ENCODE data around the gene RAB36.

RAB36 gene

DNA sequence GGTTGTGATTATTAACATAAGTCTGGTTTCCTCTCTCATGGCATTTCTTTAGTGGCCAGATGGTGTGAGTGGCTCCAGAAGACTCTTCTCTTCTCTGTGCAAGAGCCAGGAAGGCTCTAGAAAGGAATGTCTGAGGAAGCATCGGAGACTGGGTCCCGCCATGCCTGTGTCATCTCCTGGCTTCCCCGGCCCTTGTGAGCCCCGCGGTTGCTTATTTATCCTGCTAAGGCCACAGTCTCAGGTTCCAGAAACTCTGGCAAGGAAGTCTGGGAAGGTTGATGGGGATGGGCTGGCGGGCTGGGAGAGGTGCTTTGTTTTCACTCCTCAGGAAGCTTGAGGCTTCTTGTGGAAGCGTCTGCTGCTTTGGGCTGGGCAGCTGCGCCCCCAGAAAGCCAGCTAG is 53.9 kb downstream of the RAB36 start:
- TF ChIP-seq, protein P1, sequence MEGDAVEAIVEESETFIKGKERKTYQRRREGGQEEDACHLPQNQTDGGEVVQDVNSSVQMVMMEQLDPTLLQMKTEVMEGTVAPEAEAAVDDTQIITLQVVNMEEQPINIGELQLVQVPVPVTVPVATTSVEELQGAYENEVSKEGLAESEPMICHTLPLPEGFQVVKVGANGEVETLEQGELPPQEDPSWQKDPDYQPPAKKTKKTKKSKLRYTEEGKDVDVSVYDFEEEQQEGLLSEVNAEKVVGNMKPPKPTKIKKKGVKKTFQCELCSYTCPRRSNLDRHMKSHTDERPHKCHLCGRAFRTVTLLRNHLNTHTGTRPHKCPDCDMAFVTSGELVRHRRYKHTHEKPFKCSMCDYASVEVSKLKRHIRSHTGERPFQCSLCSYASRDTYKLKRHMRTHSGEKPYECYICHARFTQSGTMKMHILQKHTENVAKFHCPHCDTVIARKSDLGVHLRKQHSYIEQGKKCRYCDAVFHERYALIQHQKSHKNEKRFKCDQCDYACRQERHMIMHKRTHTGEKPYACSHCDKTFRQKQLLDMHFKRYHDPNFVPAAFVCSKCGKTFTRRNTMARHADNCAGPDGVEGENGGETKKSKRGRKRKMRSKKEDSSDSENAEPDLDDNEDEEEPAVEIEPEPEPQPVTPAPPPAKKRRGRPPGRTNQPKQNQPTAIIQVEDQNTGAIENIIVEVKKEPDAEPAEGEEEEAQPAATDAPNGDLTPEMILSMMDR (IDR thresholded peaks at IDR 0.05; ENCODE audit: low read length, missing control alignments): no peak
- DNase-seq (ENCODE audit: low read depth): no peak

DNA sequence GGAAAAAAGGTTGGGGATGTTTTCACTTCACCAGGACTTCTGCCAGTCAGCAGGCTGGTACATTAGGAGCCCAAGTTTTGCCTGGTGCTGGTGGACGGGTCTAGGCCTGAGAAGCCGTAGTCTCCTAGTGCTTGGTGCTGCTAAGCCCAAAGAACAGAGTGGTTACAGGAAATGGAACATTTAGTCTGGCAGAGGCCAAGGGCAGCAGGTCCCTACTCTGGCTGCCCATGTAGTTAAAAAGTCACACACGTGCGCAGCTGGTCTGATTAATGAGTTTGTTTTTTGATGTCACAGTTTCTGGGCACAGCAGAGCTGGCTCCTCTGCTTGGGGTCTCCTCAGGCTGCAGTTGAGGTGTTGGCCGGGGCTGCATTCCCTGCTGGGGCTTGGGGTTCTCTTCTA is 55.6 kb downstream of the RAB36 start:
- DNase-seq (ENCODE audit: low read depth): no peak
- TF ChIP-seq, protein P1 (IDR thresholded peaks at IDR 0.05; ENCODE audit: low read length, missing control alignments): no peak
- H3K4me3 ChIP-seq (replicated peaks; ENCODE audit: low read depth, low read length): no peak overlapping the region

More for the DNA sequence above, 53.9 kb downstream of the RAB36 start:
- no peak overlapping the region for H3K4me3 ChIP-seq (replicated peaks; ENCODE audit: low read depth, low read length)

DNA sequence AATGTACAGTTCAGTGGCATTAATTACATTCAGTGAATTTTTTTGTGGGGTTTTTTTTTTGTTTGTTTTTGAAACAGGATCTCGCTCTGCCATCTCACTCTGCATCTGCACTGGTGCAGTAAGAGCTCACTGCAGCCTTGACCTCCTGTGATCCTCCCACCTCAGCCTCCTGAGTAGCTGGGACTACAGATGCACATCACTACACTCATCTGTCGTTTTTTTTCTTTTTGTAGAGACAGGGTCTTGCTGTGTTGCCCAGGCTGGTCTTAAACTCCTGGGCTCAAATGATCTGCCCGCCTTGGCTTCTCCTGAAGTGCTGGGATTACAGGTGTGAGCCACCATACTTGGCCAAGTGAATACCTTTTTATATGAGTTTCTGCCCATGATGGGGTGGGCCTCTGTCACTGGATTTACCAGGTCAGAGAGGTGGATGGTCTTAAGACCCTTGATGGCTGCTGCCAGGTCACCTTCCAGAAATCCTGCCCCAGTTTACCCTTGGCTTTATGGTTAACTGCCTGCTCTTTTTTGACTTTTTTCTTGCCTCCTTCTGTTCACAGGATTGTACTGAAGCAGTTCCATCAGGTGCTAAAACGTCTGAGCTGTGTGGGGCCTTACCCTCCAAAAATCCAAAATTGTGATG is 57.7 kb downstream of the RAB36 start:
- H3K4me3 ChIP-seq (replicated peaks; ENCODE audit: low read depth, low read length): no peak overlapping the region
- TF ChIP-seq, protein P1 (IDR thresholded peaks at IDR 0.05; ENCODE audit: low read length, missing control alignments): no peak
- DNase-seq (ENCODE audit: low read depth): no peak

DNA sequence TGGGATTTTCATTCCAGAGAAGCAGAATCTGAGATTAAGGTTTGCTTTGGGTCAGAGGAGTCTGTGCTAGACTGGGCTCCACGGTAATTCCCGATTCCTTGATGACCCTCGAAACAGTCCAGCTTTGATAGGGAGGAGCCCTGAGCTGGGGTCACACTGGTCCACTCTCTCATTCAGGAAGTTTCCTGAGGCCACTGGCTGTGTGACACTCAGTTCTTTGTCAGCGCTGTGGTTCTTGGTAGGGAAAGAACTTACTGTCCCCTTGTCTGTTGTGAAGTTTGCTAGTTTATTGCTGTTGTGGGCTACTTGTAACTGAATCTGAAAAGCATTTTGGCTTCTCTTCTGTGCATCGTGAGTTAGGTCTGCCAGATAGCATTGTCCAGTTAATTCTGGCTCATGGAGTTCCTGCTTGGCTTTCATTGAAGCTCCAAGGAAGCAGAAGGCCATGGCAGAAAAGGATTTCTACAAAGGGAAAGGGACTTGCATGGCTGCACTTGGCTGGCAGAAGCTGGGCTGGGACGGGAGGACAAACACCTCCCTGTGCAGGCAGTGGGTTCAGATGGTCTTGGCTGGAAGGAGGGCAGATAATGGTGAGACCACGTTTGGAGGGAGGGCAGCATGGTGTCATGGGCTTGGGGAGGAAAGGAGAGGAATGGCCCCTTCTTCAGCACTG is 58.3 kb downstream of the RAB36 start:
- no peak overlapping the region for H3K4me3 ChIP-seq (replicated peaks; ENCODE audit: low read depth, low read length)
- TF ChIP-seq, protein P1 (IDR thresholded peaks at IDR 0.05; ENCODE audit: low read length, missing control alignments): no peak
- DNase-seq (ENCODE audit: low read depth): no peak

DNA sequence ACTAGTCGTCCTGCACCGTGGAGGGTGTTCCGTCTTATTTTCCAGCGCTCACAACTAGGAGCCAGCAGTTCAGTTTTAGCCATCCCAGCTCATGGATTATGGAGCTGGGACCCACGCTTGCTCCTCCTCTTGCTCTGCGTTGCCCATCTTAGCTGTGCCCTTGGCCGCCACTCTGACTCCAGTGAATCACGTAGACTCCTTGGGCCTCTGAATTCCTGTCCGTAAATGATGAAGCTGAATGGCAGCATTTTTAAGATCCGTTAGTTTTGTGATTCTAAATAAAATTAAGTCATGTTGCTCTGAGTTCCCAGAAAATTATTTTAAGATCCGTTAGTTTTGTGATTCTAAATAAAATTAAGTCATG is 58.8 kb downstream of the RAB36 start:
- TF ChIP-seq, protein P1 (IDR thresholded peaks at IDR 0.05; ENCODE audit: low read length, missing control alignments): no peak
- H3K4me3 ChIP-seq (replicated peaks; ENCODE audit: low read depth, low read length): no peak overlapping the region
- DNase-seq (ENCODE audit: low read depth): no peak

DNA sequence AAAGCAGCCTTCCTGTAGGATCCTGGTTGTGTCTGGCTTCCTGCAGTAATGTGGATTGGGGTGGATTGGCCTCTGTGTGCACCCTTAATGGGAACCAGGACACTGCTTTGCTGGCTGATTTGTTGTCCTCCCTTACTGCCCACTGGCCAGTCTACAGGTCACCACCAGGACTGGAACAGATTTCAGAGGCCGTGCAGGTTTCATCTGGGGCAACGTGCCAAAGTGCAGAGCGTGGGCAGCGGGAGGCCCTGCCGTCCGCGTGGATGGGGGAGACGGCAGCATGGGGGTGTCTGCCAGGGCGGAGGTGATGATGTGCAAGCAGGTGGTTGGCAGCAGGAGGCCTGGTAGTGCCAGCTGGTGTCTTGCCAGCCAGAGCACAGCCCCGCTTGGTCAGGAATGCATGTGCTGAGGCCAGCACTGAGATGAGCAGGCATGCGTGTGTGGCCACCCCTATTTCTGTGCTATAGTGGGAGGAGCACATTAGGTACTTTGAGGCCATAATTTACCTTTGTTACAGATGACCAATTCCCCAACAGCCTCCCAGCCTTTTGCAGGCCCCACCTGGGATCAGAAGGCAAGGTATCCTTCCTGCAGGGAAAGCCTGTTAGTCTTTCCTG is 59.4 kb downstream of the RAB36 start:
- H3K4me3 ChIP-seq (replicated peaks; ENCODE audit: low read depth, low read length): no peak overlapping the region
- TF ChIP-seq, protein P1 (IDR thresholded peaks at IDR 0.05; ENCODE audit: low read length, missing control alignments): no peak
- no peak for DNase-seq (ENCODE audit: low read depth)

Measured in fibroblast of pulmonary artery (primary cell).